IMR-90 (cell line): Measurements from ENCODE around the gene SNRNP70. TPM values are rescaled to one million over a fixed set of nuclear protein-coding genes. Genes with fewer than 3 reads are reported as not detected.

Experiments used
- ATAC-seq: fragments of 200-7000 bp; cut with Tn5 transposase; 2 replicates; pipeline ENCODE4 v1.9.1; 2020; ENCODE audit warnings: low read depth, mild to moderate bottlenecking, moderate library complexity
- BruUV-seq: library from RNA; stranded (reverse); fragments of 400-500 nt; replicated peaks from 2 replicates; lab custom pipeline; 2021; lab: Mats Ljungman, UMichigan
- CTCF ChIA-PET: fragments of 300-600 bp; formaldehyde crosslinking; extraction: SDS; loops from one replicate; lab custom pipeline; 2021; ENCODE audit warnings: antibody characterized with exemption; lab: Yijun Ruan, JAX
- POLR2A ChIA-PET: fragments of 300-600 bp; sonication (Branson Sonifier 250); formaldehyde crosslinking; loops from one replicate; lab custom pipeline; 2022; ENCODE audit warnings: antibody characterized with exemption; ENCODE audit not compliant: unreplicated experiment; lab: Charles Lee
- DNase-seq: peaks from one replicate; pipeline ENCODE4 v3.0.0; 2013
- H2AFZ ChIP-seq: replicated peaks from 2 replicates; pipeline ENCODE3; 2013; ENCODE audit warnings: low read length, mild to moderate bottlenecking; ENCODE audit not compliant: poor library complexity
- H2AK5ac ChIP-seq: 2 replicates; pipeline ENCODE4 v1.6.1; 2013; ENCODE audit warnings: low read depth, low read length, inconsistent platforms
- H2AK9ac ChIP-seq: replicated peaks from 2 replicates; pipeline ENCODE3; 2013; ENCODE audit warnings: mild to moderate bottlenecking, low read depth, low read length, moderate library complexity; ENCODE audit not compliant: poor library complexity
- H2BK120ac ChIP-seq: 2 replicates; pipeline ENCODE4 v1.6.1; 2013; ENCODE audit warnings: low read depth, low read length, inconsistent platforms
- H2BK15ac ChIP-seq: 3 replicates; pipeline ENCODE4 v1.6.1; 2013; ENCODE audit warnings: low read depth, low read length, inconsistent platforms
- H2BK20ac ChIP-seq: 2 replicates; pipeline ENCODE4 v1.6.1; 2013; ENCODE audit warnings: low read depth, mild to moderate bottlenecking, inconsistent platforms, low read length, moderate library complexity
- H2BK5ac ChIP-seq: 2 replicates; pipeline ENCODE4 v1.6.1; 2013; ENCODE audit warnings: mild to moderate bottlenecking, low read depth, low read length, inconsistent platforms; ENCODE audit not compliant: poor library complexity, severe bottlenecking
- H3K14ac ChIP-seq: replicated peaks from 2 replicates; pipeline ENCODE4 v1.6.1; 2013; ENCODE audit warnings: low read depth, low read length, inconsistent platforms
- H3K18ac ChIP-seq: 2 replicates; pipeline ENCODE4 v1.6.1; 2013; ENCODE audit warnings: low read depth, low read length, control low read depth
- H3K23ac ChIP-seq: 2 replicates; pipeline ENCODE4 v1.6.1; 2013; ENCODE audit warnings: low read depth, low read length, inconsistent platforms
- H3K27ac ChIP-seq: 2 replicates; pipeline ENCODE4 v1.5.1; 2013; ENCODE audit warnings: mild to moderate bottlenecking, control low read depth, low read length; ENCODE audit not compliant: insufficient read depth
- H3K27me3 ChIP-seq: 2 replicates; pipeline ENCODE4 v1.6.1; 2013; ENCODE audit warnings: low read length; ENCODE audit not compliant: control insufficient read depth, insufficient read depth
- H3K36me3 ChIP-seq: 2 replicates; pipeline ENCODE4 v1.6.1; 2013; ENCODE audit warnings: low read length, mixed read lengths; ENCODE audit not compliant: control insufficient read depth, insufficient read depth
- H3K4ac ChIP-seq: 2 replicates; pipeline ENCODE4 v1.6.1; 2013; ENCODE audit warnings: low read depth, low read length, inconsistent platforms
- H3K4me1 ChIP-seq: 2 replicates; pipeline ENCODE4 v1.6.1; 2013; ENCODE audit warnings: low read length, mixed read lengths; ENCODE audit not compliant: control insufficient read depth, insufficient read depth
- H3K4me2 ChIP-seq: 2 replicates; pipeline ENCODE4 v1.6.1; 2013; ENCODE audit warnings: low read depth, mild to moderate bottlenecking, control low read depth, low read length, moderate library complexity
- H3K4me3 ChIP-seq: 2 replicates; pipeline ENCODE4 v1.5.1; 2013; ENCODE audit warnings: low read depth, mild to moderate bottlenecking, control low read depth, low read length, moderate library complexity; ENCODE audit not compliant: insufficient read depth
- H3K56ac ChIP-seq: 2 replicates; pipeline ENCODE4 v1.6.1; 2013; ENCODE audit warnings: low read length, inconsistent platforms; ENCODE audit not compliant: insufficient read depth; ENCODE audit errors: extremely low read depth
- H3K79me1 ChIP-seq, 2 experiments: 2 replicates each; pipeline ENCODE4 v1.6.1; 2013; ENCODE audit warnings: low read length in 2 of 2, inconsistent platforms in 1 of 2, low read depth in 1 of 2
- H3K9ac ChIP-seq: 2 replicates; pipeline ENCODE4 v1.6.1; 2013; ENCODE audit warnings: low read depth, low read length, control low read depth
- H3K9me1 ChIP-seq: 2 replicates; pipeline ENCODE4 v1.6.1; 2013; ENCODE audit warnings: low read length, inconsistent platforms; ENCODE audit not compliant: insufficient read depth
- H3K9me3 ChIP-seq: 2 replicates; pipeline ENCODE4 v1.6.1; 2013; ENCODE audit warnings: low read length; ENCODE audit not compliant: control insufficient read depth, insufficient read depth
- H4K20me1 ChIP-seq: 2 replicates; pipeline ENCODE4 v1.6.1; 2013; ENCODE audit warnings: low read length, inconsistent platforms; ENCODE audit not compliant: insufficient read depth
- H4K5ac ChIP-seq: 2 replicates; pipeline ENCODE4 v1.6.1; 2013; ENCODE audit warnings: mild to moderate bottlenecking, low read depth, low read length, control low read depth
- H4K8ac ChIP-seq, 2 experiments: 2 replicates each; pipeline ENCODE4 v1.6.1; 2013; ENCODE audit warnings: low read depth in 2 of 2, low read length in 2 of 2, control low read depth in 1 of 2, inconsistent platforms in 1 of 2
- H4K91ac ChIP-seq: 2 replicates; pipeline ENCODE4 v1.6.1; 2013; ENCODE audit warnings: low read depth, low read length, inconsistent platforms; ENCODE audit not compliant: insufficient read depth
- CEBPB ChIP-seq: IDR thresholded peaks from 2 replicates; pipeline ENCODE4 v1.6.1; 2012; ENCODE audit warnings: low read depth, low read length, improper control_type of control experiment
- CHD1 ChIP-seq: IDR thresholded peaks from 2 replicates; pipeline ENCODE4 v1.6.1; 2012; ENCODE audit warnings: low read depth, low read length, improper control_type of control experiment
- WGBS, 2 experiments: methylation state at CpG; one replicate each; pipeline versions ENCODE4 v1.1.5 to v1.1.7; 2013; ENCODE audit warnings: missing lambda C conversion rate in 2 of 2; ENCODE audit not compliant: insufficient read length in 1 of 2; ENCODE audit errors: extremely low coverage in 2 of 2; 5-methylcytosine and 5-hydroxymethylcytosine counted together
- dilution Hi-C: fragments of 300-500 bp; cut with HindIII; formaldehyde crosslinking; loops from one replicate; pipeline ENCODE4 v1.14.3; 2018; ENCODE audit warnings: low sequenced_read_pairs; ENCODE audit not compliant: unreplicated experiment
- in situ Hi-C: fragments of 300-500 bp; cut with MboI; formaldehyde crosslinking; loops from 3 replicates; pipeline ENCODE4 v1.14.3; 2019; ENCODE audit warnings: low sequenced_read_pairs, inconsistent platforms, mixed read lengths
- intact Hi-C: fragments of 100-400 bp; cut with micrococcal nuclease; formaldehyde crosslinking; loops from 2 replicates; pipeline ENCODE4 v1.10.0; 2022
- polyA plus RNA-seq, 3 experiments: library from polyadenylated mRNA; depleted of rRNA; stranded (reverse); fragments of >200 nt; gene quantifications; 2 replicates each; pipeline ENCODE4 v1.2.3, GENCODE V29; 2012; ENCODE audit warnings: low replicate concordance in 1 of 3
- total RNA-seq: library from RNA; depleted of rRNA; stranded (reverse); fragments of >200 nt; gene quantifications from 2 replicates; pipeline ENCODE4 v1.2.3, GENCODE V29; 2012

Gene SNRNP70
- total and polyA plus RNA-seq, 2 of the 4 experiments (the other 2 are of a cell fraction) = 72.8 to 200 TPM

DNA sequence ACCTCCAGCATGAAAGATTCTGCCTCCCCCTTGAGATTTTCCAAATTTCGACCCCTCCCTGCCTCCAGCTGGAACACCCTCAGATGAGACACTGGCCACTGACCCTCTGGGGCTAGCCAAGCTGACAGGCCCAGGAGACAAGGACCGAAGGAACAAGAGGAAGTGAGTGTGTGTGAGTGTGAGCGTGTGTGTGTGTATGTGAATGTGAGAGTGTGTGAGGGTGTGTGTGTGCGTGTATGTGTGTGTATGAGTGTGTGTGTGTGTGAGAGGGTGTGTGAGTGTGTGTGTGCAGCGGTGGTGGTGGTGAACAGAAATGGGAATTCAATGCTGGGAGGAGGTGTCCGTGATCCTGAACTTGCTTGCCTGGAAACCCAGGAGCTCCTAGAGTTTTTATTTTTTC lies 56.1 kb downstream of the SNRNP70 start:
- Histone ChIP-seq H2BK120ac (no peak overlapping the region), H3K4ac (no peak overlapping the region), H2BK5ac (peak overlapping the region; percentile 63), H2AK5ac (no peak overlapping the region), H4K5ac (no peak overlapping the region), H3K4me2 (no peak overlapping the region), H3K27me3 (no peaks in the 10 kb centered on the region), H4K91ac (no peak overlapping the region), H3K4me1 (peaks cover 9% of the 10 kb centered on the region), H3K18ac (no peak overlapping the region), H3K9me3 (no peaks in the 10 kb centered on the region), H3K9me1 (peaks cover 3% of the 10 kb centered on the region; the same call in 1 of the 2 replicates), H4K20me1 (no peaks in the 10 kb centered on the region), H3K4me3 (no peak overlapping the region), H2BK20ac (no peak overlapping the region), H2AK9ac (no peak overlapping the region), H3K36me3 (no peaks in the 10 kb centered on the region), H2BK15ac (no peak overlapping the region), H3K79me1 (no peaks in the 10 kb centered on the region), H3K27ac (no peak overlapping the region), H3K14ac (no peak overlapping the region), H2AFZ (no peak overlapping the region), H3K56ac (no peak overlapping the region), H4K8ac (no peak overlapping the region), H3K23ac (no peak overlapping the region), H3K9ac (no peak overlapping the region)
- ATAC-seq (no peak), DNase-seq (no peak)
- in situ Hi-C loops (no loop called here), dilution Hi-C loops (no loop called here), intact Hi-C loops (no loop called here)
- WGBS, 2 experiments = 13 to 100% methylated on average over 1 of the region's 6 CpGs
- ChIA-PET POLR2A (interaction anchor here (0.6 kb wide), 1 partner anchor 23 kb away, joined by 8 read pairs; no protein-coding TSS in a partner anchor), CTCF (no interaction called here)
- no TSS peak for BruUV-seq
- TF ChIP-seq CEBPB (no peak), CHD1 (no peak)
